H9 (cell line): Measurements from ENCODE around the gene AKR1B15. TPM values are rescaled to one million over a fixed set of nuclear protein-coding genes. Genes with fewer than 3 reads are reported as not detected.

Experiments used
- DNase-seq: peaks from one replicate; pipeline ENCODE4 v3.0.0-alpha.2; 2017
- H2AFZ ChIP-seq: one replicate; pipeline ENCODE4 v1.6.1; 2013; ENCODE audit warnings: mild to moderate bottlenecking, low read length, control low read depth, moderate library complexity
- H2AK5ac ChIP-seq: 2 replicates; pipeline ENCODE4 v1.6.1; 2013; ENCODE audit warnings: low read length, control low read depth, mixed read lengths; ENCODE audit not compliant: insufficient read length
- H2BK120ac ChIP-seq: one replicate; pipeline ENCODE4 v1.6.1; 2013; ENCODE audit warnings: low read depth, mild to moderate bottlenecking, low read length, control low read depth, inconsistent platforms; ENCODE audit not compliant: poor library complexity, severe bottlenecking
- H2BK12ac ChIP-seq: 2 replicates; pipeline ENCODE4 v1.6.1; 2013; ENCODE audit warnings: low read length, control low read depth, mixed read lengths, low read depth; ENCODE audit not compliant: insufficient read length
- H2BK15ac ChIP-seq: 2 replicates; pipeline ENCODE4 v1.6.1; 2013; ENCODE audit warnings: low read depth, low read length, control low read depth
- H2BK20ac ChIP-seq: one replicate; pipeline ENCODE4 v1.6.1; 2013; ENCODE audit warnings: low read depth, mild to moderate bottlenecking, low read length, control low read depth, inconsistent platforms; ENCODE audit not compliant: poor library complexity, severe bottlenecking
- H2BK5ac ChIP-seq: 2 replicates; pipeline ENCODE4 v1.6.1; 2013; ENCODE audit warnings: low read length, control low read depth, mixed read lengths; ENCODE audit not compliant: insufficient read length
- H3K14ac ChIP-seq: 2 replicates; pipeline ENCODE4 v1.6.1; 2013; ENCODE audit warnings: low read length, control low read depth; ENCODE audit not compliant: insufficient read depth
- H3K18ac ChIP-seq: 2 replicates; pipeline ENCODE4 v1.6.1; 2013; ENCODE audit warnings: low read depth, mild to moderate bottlenecking, mixed read lengths, low read length, control low read depth; ENCODE audit not compliant: insufficient read length
- H3K23ac ChIP-seq: 2 replicates; pipeline ENCODE4 v1.6.1; 2013; ENCODE audit warnings: low read length, control low read depth, mixed read lengths, low read depth; ENCODE audit not compliant: insufficient read length
- H3K23me2 ChIP-seq: 2 replicates; pipeline ENCODE4 v1.6.1; 2013; ENCODE audit warnings: low read depth, mild to moderate bottlenecking, mixed read lengths, low read length, control low read depth; ENCODE audit not compliant: insufficient read length, poor library complexity, severe bottlenecking
- H3K27ac ChIP-seq: 2 replicates; pipeline ENCODE4 v1.5.1; 2013; ENCODE audit warnings: low read length, control low read depth, mixed read lengths, low read depth; ENCODE audit not compliant: insufficient read length
- H3K27me3 ChIP-seq: 2 replicates; pipeline ENCODE4 v1.6.1; 2013; ENCODE audit warnings: low read length, control low read depth, inconsistent platforms; ENCODE audit not compliant: insufficient read depth
- H3K4ac ChIP-seq: 2 replicates; pipeline ENCODE4 v1.6.1; 2013; ENCODE audit warnings: low read depth, mild to moderate bottlenecking, control low read depth, inconsistent platforms, low read length, moderate library complexity
- H3K4me1 ChIP-seq: 2 replicates; pipeline ENCODE4 v1.6.1; 2013; ENCODE audit warnings: low read length, control low read depth, inconsistent platforms; ENCODE audit not compliant: insufficient read depth
- H3K4me2 ChIP-seq: 2 replicates; pipeline ENCODE4 v1.6.1; 2013; ENCODE audit warnings: low read length, control low read depth, mixed read lengths; ENCODE audit not compliant: insufficient read length, insufficient read depth
- H3K56ac ChIP-seq: 2 replicates; pipeline ENCODE4 v1.6.1; 2013; ENCODE audit warnings: low read depth, mild to moderate bottlenecking, mixed read lengths, low read length, control low read depth; ENCODE audit not compliant: insufficient read length
- H3K79me1 ChIP-seq: 2 replicates; pipeline ENCODE4 v1.6.1; 2013; ENCODE audit warnings: low read depth, mild to moderate bottlenecking, moderate library complexity, low read length, control low read depth, inconsistent platforms; ENCODE audit not compliant: insufficient read depth, poor library complexity, severe bottlenecking
- H3K79me2 ChIP-seq: 2 replicates; pipeline ENCODE4 v1.6.1; 2013; ENCODE audit warnings: low read length, control low read depth, inconsistent platforms; ENCODE audit not compliant: insufficient read depth
- H3K9ac ChIP-seq: 2 replicates; pipeline ENCODE4 v1.6.1; 2013; ENCODE audit warnings: low read length, control low read depth, mixed read lengths; ENCODE audit not compliant: insufficient read length; ENCODE audit errors: extremely low read depth
- H3K9me3 ChIP-seq: one replicate; pipeline ENCODE4 v1.6.1; 2013; ENCODE audit warnings: low read depth, low read length, inconsistent platforms; ENCODE audit not compliant: control insufficient read depth
- H3T11ph ChIP-seq: one replicate; pipeline ENCODE4 v1.6.1; 2013; ENCODE audit warnings: mild to moderate bottlenecking, low read length, control low read depth, inconsistent platforms
- H4K20me1 ChIP-seq: one replicate; pipeline ENCODE4 v1.6.1; 2013; ENCODE audit not compliant: control insufficient read depth, insufficient read length, insufficient read depth
- H4K5ac ChIP-seq: 2 replicates; pipeline ENCODE4 v1.6.1; 2013; ENCODE audit warnings: low read depth, mild to moderate bottlenecking, mixed read lengths, low read length, control low read depth; ENCODE audit not compliant: insufficient read length
- H4K8ac ChIP-seq: replicated peaks from 2 replicates; pipeline ENCODE4 v1.6.1; 2013; ENCODE audit warnings: low read length, control low read depth, mixed read lengths, low read depth; ENCODE audit not compliant: insufficient read length
- H4K91ac ChIP-seq: 2 replicates; pipeline ENCODE4 v1.6.1; 2013; ENCODE audit warnings: low read depth, mild to moderate bottlenecking, moderate library complexity, mixed read lengths, low read length, control low read depth; ENCODE audit not compliant: insufficient read length
- H3K27ac Mint-ChIP-seq, 3 experiments: 2 replicates in 2 of 3; 3 replicates in 1 of 3; pipeline ENCODE4 v1.8.0; 2020 to 2021; ENCODE audit warnings: mixed read lengths in 3 of 3, mild to moderate bottlenecking in 1 of 3, moderate library complexity in 1 of 3
- H3K27me3 Mint-ChIP-seq: 2 replicates; pipeline ENCODE4 v1.8.0; 2021; ENCODE audit warnings: low read depth, mild to moderate bottlenecking, moderate library complexity, mixed read lengths
- H3K36me3 Mint-ChIP-seq, 3 experiments: 2 replicates in 2 of 3; 3 replicates in 1 of 3; pipeline ENCODE4 v1.8.0; 2020 to 2021; ENCODE audit warnings: low read depth in 3 of 3, mixed read lengths in 3 of 3; ENCODE audit not compliant: insufficient read depth in 1 of 3
- H3K4me1 Mint-ChIP-seq, 2 experiments: 2 replicates each; pipeline ENCODE4 v1.8.0; 2020; ENCODE audit warnings: mixed read lengths in 2 of 2
- H3K4me3 Mint-ChIP-seq, 2 experiments: 2 replicates in 1 of 2; 3 replicates in 1 of 2; pipeline ENCODE4 v1.8.0; 2020 to 2021; ENCODE audit warnings: mild to moderate bottlenecking in 2 of 2, mixed read lengths in 2 of 2, moderate library complexity in 1 of 2
- H3K9me3 Mint-ChIP-seq, 2 experiments: 2 replicates in 1 of 2; 3 replicates in 1 of 2; pipeline ENCODE4 v1.8.0; 2020; ENCODE audit warnings: mild to moderate bottlenecking in 2 of 2, mixed read lengths in 2 of 2, moderate library complexity in 1 of 2
- WGBS: extraction: QIAGEN DNeasy Blood & Tissue Kit; methylation state at CpG from one replicate; pipeline ENCODE4 v1.1.7; 2013; ENCODE audit warnings: missing lambda C conversion rate, low lambda C conversion rate, mixed read lengths; ENCODE audit not compliant: insufficient read length; ENCODE audit errors: extremely low coverage; 5-methylcytosine and 5-hydroxymethylcytosine counted together
- total RNA-seq: library from RNA; stranded (reverse); gene quantifications from 2 replicates; pipeline ENCODE4 v1.2.1, GENCODE V29; 2021
- TF ChIP-seq, protein P1 (sequence below): fragments of 200-600 bp; sonication (generic); conservative IDR thresholded peaks from 3 replicates; pipeline ENCODE4 v1.8.0; 2021; ENCODE audit warnings: antibody characterized with exemption, mild to moderate bottlenecking

The AKR1B15 gene
- total RNA-seq, 1 experiment from 2014 or later: not detected

DNA sequence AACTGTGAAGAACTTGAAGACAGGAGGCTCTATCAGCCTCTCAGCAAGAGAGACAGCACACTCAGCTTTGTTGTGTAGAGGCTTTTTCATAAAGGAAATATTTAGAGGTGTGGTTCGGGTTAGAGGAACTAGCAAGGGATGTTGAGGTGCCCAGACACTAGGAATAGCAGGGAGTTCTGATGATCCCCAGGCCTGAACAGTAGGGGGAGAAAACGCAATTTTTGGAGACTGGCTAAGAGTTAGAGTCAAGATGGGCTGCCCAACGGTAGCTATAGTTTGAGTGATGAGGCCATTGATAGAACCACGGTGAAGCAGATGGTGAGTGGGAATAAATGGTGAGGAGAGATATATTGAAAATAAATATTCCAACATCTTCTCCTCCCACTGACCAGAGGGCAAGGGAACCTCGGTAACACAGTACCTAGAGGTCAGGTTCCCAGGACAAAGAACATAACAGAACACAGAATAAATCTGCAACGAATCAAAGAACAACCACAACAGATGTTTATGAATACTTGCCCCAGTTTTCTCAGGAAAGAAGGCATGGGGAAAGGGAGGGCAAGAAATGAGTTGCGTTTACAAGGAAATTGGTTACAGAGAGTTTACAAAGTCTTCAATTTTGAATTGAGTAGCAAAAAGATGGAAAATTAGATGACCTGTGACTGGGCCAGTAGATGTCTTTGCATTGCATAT, 73.5 kb downstream of the AKR1B15 start:
- Histone ChIP-seq H3K79me2 (no peaks in the 10 kb centered on the region), H4K8ac (no peak overlapping the region), H2AK5ac (no peak overlapping the region), H3K14ac (no peak overlapping the region), H3K4me1 (no peaks in the 10 kb centered on the region), H2BK12ac (no peak overlapping the region), H4K91ac (no peak overlapping the region), H3K27ac (no peak overlapping the region), H3K18ac (no peak overlapping the region), H2BK20ac (no peak overlapping the region), H3K4ac (no peak overlapping the region), H3K4me2 (no peak overlapping the region), H3K23ac (no peak overlapping the region), H2AFZ (no peak overlapping the region), H3K23me2 (no peaks in the 10 kb centered on the region), H3K27me3 (no peaks in the 10 kb centered on the region), H3K56ac (no peak overlapping the region), H3K9ac (no peak overlapping the region), H2BK15ac (no peak overlapping the region), H3K9me3 (no peaks in the 10 kb centered on the region), H2BK5ac (no peak overlapping the region), H3K79me1 (no peaks in the 10 kb centered on the region), H3T11ph (no peak overlapping the region), H4K5ac (no peak overlapping the region), H2BK120ac (no peak overlapping the region), H4K20me1 (no peaks in the 10 kb centered on the region)
- TF ChIP-seq, protein P1, sequence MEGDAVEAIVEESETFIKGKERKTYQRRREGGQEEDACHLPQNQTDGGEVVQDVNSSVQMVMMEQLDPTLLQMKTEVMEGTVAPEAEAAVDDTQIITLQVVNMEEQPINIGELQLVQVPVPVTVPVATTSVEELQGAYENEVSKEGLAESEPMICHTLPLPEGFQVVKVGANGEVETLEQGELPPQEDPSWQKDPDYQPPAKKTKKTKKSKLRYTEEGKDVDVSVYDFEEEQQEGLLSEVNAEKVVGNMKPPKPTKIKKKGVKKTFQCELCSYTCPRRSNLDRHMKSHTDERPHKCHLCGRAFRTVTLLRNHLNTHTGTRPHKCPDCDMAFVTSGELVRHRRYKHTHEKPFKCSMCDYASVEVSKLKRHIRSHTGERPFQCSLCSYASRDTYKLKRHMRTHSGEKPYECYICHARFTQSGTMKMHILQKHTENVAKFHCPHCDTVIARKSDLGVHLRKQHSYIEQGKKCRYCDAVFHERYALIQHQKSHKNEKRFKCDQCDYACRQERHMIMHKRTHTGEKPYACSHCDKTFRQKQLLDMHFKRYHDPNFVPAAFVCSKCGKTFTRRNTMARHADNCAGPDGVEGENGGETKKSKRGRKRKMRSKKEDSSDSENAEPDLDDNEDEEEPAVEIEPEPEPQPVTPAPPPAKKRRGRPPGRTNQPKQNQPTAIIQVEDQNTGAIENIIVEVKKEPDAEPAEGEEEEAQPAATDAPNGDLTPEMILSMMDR: no peak
- Mint-ChIP-seq H3K9me3 (no peaks in the 10 kb centered on the region), H3K4me1 (0 out of 4 replicates have a peak, but pooled peaks cover 0 to 2% of the 10 kb centered on the region in 2 experiments), H3K36me3 (no peaks in the 10 kb centered on the region), H3K27me3 (peaks cover 20% of the 10 kb centered on the region), H3K27ac (no peak overlapping the region), H3K4me3 (no peak overlapping the region)
- WGBS: no CpG with 5 or more reads among the region's 7 CpGs
- no peak for DNase-seq
